ENCODE results near the gene MTHFR.

Gene MTHFR

DNA sequence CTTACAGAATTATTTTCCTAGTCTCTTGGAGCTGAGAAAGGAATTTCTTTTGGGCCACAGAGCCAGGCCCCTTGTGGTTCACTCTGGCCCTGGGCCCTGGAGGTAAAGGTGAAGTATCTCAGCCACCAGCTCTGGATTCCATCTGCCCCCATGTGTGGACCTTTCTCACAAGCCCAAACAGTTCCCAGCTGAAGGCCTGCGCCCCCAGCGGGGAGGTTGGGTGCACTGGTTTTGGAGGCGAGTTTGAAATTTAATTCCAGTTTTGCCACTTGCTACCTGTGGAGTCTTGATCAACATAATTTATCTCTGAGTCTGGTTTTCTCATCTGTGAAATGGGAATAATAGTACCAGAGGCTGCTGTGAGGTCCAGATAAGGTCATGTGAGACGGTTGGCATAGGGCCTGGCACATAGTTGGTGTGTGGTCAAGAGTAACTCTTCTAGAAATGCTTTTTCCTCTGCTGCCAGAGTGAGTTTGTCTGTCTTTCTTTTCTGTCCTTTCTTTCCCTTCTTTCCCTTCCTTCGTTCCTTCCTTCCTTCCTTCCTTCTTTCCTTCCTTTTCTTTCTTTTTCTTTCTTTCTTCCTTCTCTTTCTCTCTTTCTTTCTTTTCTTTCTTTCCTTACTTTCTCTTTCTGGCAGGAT is 63.7 kb downstream of the MTHFR start:
- no peak overlapping the region for H2BK15ac ChIP-seq (replicated peaks; ENCODE audit: low read depth)
- H4K5ac ChIP-seq (ENCODE audit: low read length) = no peak overlapping the region
- no peaks in the 10 kb centered on the region for H3K27me3 ChIP-seq (ENCODE audit: insufficient read depth, low read length, poor library complexity)
- H3K56ac ChIP-seq (ENCODE audit: low read length) = no peak overlapping the region
- H2BK120ac ChIP-seq (ENCODE audit: low read depth, low read length) = no peak overlapping the region
- H2AK5ac ChIP-seq (ENCODE audit: low read length) = no peak overlapping the region
- no peaks in the 10 kb centered on the region for H3K79me2 ChIP-seq (ENCODE audit: control insufficient read depth, insufficient read depth, low read length)
- no peak overlapping the region for H4K8ac ChIP-seq (ENCODE audit: low read depth, low read length)
- H3K4me2 ChIP-seq (ENCODE audit: low read length) = no peak overlapping the region
- H3K4me3 ChIP-seq (ENCODE audit: low read length) = no peak overlapping the region
- H3K27ac ChIP-seq (ENCODE audit: low read depth, low read length) = no peak overlapping the region
- H3K36me3 ChIP-seq (ENCODE audit: control insufficient read depth, insufficient read depth, low read length) = no peaks in the 10 kb centered on the region
- no CpG with 5 or more reads among the region's 5 CpGs for WGBS (ENCODE audit: extremely low coverage, insufficient coverage, low lambda C conversion rate)
- H3K4ac ChIP-seq (ENCODE audit: low read depth, low read length) = no peak overlapping the region
- H3K23ac ChIP-seq (ENCODE audit: low read length) = no peak overlapping the region
- peak; percentile 41 for DNase-seq
- H3K4me1 ChIP-seq (ENCODE audit: control insufficient read depth, low read depth, low read length) = peaks cover 13% of the 10 kb centered on the region
- peaks cover 3% of the 10 kb centered on the region for H3K79me1 ChIP-seq (ENCODE audit: low read length)
- H3K9ac ChIP-seq (ENCODE audit: low read length) = no peak overlapping the region
- no peak overlapping the region for H2BK5ac ChIP-seq (ENCODE audit: low read length)
- no peak overlapping the region for H3K18ac ChIP-seq (ENCODE audit: low read length)

- H3K4me1 ChIP-seq (ENCODE audit: control insufficient read depth, low read depth, low read length) = peaks cover 15% of the 10 kb centered on the region
- H2BK5ac ChIP-seq (ENCODE audit: low read length) = no peak overlapping the region
- H3K79me2 ChIP-seq (ENCODE audit: control insufficient read depth, insufficient read depth, low read length) = no peaks in the 10 kb centered on the region
- no peaks in the 10 kb centered on the region for H3K27me3 ChIP-seq (ENCODE audit: insufficient read depth, low read length, poor library complexity)
- no peak overlapping the region for H3K27ac ChIP-seq (ENCODE audit: low read depth, low read length)
- no peak overlapping the region for H4K8ac ChIP-seq (ENCODE audit: low read depth, low read length)
- H2AK5ac ChIP-seq (ENCODE audit: low read length) = no peak overlapping the region
- peaks cover 3% of the 10 kb centered on the region for H3K79me1 ChIP-seq (ENCODE audit: low read length)
- H2BK120ac ChIP-seq (ENCODE audit: low read depth, low read length) = no peak overlapping the region
- H3K18ac ChIP-seq (ENCODE audit: low read length) = no peak overlapping the region
- no peak overlapping the region for H3K4ac ChIP-seq (ENCODE audit: low read depth, low read length)
- DNase-seq = no peak
- H3K4me2 ChIP-seq (ENCODE audit: low read length) = no peak overlapping the region
- H4K5ac ChIP-seq (ENCODE audit: low read length) = no peak overlapping the region
- H3K23ac ChIP-seq (ENCODE audit: low read length) = no peak overlapping the region
- WGBS (ENCODE audit: extremely low coverage, insufficient coverage, low lambda C conversion rate) = no CpG with 5 or more reads among the region's 4 CpGs
- no peak overlapping the region for H3K56ac ChIP-seq (ENCODE audit: low read length)
- no peaks in the 10 kb centered on the region for H3K36me3 ChIP-seq (ENCODE audit: control insufficient read depth, insufficient read depth, low read length)
- H3K9ac ChIP-seq (ENCODE audit: low read length) = no peak overlapping the region
- H2BK15ac ChIP-seq (replicated peaks; ENCODE audit: low read depth) = no peak overlapping the region
- no peak overlapping the region for H3K4me3 ChIP-seq (ENCODE audit: low read length)
Observed at GRCh38 chr1:11741482-11741881, 64.3 kb downstream of the MTHFR start.

DNA sequence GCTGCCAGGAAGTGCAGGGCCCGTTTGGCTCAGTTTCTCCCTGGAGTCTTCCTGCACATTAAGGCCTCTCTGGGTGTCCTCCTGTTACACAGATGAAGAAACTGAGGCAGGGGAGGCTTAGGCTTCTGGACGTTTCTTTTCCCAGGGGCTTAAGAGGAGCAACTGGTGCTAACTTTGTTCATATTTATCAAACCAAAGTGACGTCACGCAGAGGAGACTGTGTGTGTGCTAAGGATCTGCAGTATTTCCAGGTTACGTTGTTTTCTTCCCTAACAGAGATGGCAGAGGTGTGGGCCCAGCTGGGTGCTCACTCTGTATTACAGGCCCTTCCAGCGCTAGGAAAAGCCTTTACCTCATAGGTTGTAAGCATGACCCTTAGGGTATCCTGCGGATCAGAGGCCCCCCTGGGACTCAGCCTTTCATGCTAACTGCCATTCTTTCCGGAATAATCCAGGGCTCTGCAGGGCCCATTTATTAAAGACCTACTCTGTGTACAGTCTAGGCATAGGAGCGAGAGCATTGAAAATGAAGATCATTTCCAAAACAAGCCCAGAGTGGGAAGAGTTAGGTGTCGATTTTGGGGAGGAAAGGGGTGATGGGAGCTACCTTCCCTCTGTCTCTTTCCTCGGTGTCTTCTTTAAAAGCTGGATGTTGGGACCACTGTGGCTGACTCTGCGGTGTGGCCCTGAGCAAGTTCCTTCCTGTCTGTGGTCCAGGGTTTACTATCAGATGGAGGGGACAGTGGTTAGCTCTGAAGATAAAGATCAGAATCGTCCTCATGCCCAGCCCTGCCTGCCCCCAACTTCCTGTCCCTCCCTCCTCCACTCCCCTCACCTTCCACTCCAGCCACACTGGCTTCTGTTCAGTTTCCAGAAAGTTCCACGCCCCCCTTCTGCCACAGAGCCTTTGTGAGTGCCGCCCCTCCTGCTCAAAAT is 65.2 kb downstream of the MTHFR start:
- Histone ChIP-seq H3K36me3 (ENCODE audit: control insufficient read depth, insufficient read depth, low read length) (no peaks in the 10 kb centered on the region), H3K27ac (ENCODE audit: low read depth, low read length) (no peak overlapping the region), H4K8ac (ENCODE audit: low read depth, low read length) (no peak overlapping the region), H2BK15ac (replicated peaks; ENCODE audit: low read depth) (no peak overlapping the region), H2BK120ac (ENCODE audit: low read depth, low read length) (no peak overlapping the region), H3K56ac (ENCODE audit: low read length) (peak overlapping the region; percentile 43), H3K79me1 (ENCODE audit: low read length) (peaks cover 3% of the 10 kb centered on the region), H2AK5ac (ENCODE audit: low read length) (no peak overlapping the region), H3K4me1 (ENCODE audit: control insufficient read depth, low read depth, low read length) (peaks cover 15% of the 10 kb centered on the region), H3K79me2 (ENCODE audit: control insufficient read depth, insufficient read depth, low read length) (no peaks in the 10 kb centered on the region), H3K4me3 (ENCODE audit: low read length) (no peak overlapping the region), H3K27me3 (ENCODE audit: insufficient read depth, low read length, poor library complexity) (no peaks in the 10 kb centered on the region), H3K18ac (ENCODE audit: low read length) (peak overlapping the region; percentile 6), H3K4me2 (ENCODE audit: low read length) (no peak overlapping the region), H3K9ac (ENCODE audit: low read length) (peak overlapping the region; percentile 10), H4K5ac (ENCODE audit: low read length) (no peak overlapping the region), H3K23ac (ENCODE audit: low read length) (no peak overlapping the region), H2BK5ac (ENCODE audit: low read length) (no peak overlapping the region), H3K4ac (ENCODE audit: low read depth, low read length) (no peak overlapping the region)
- no CpG with 5 or more reads among the region's 15 CpGs for WGBS (ENCODE audit: extremely low coverage, insufficient coverage, low lambda C conversion rate)
- DNase-seq = peak; percentile 32

GRCh38 chr1:11738783-11739182 is 67.0 kb downstream of the MTHFR start:
- Histone ChIP-seq H3K9ac (ENCODE audit: low read length) (no peak overlapping the region), H3K4me2 (ENCODE audit: low read length) (no peak overlapping the region), H2BK15ac (replicated peaks; ENCODE audit: low read depth) (no peak overlapping the region), H4K8ac (ENCODE audit: low read depth, low read length) (no peak overlapping the region), H2BK5ac (ENCODE audit: low read length) (no peak overlapping the region), H3K27ac (ENCODE audit: low read depth, low read length) (no peak overlapping the region), H3K4ac (ENCODE audit: low read depth, low read length) (no peak overlapping the region), H3K4me3 (ENCODE audit: low read length) (no peak overlapping the region), H3K79me1 (ENCODE audit: low read length) (peaks cover 3% of the 10 kb centered on the region), H3K79me2 (ENCODE audit: control insufficient read depth, insufficient read depth, low read length) (no peaks in the 10 kb centered on the region), H3K23ac (ENCODE audit: low read length) (no peak overlapping the region), H2AK5ac (ENCODE audit: low read length) (no peak overlapping the region), H3K4me1 (ENCODE audit: control insufficient read depth, low read depth, low read length) (peaks cover 15% of the 10 kb centered on the region), H3K56ac (ENCODE audit: low read length) (no peak overlapping the region), H3K18ac (ENCODE audit: low read length) (no peak overlapping the region), H3K36me3 (ENCODE audit: control insufficient read depth, insufficient read depth, low read length) (no peaks in the 10 kb centered on the region), H4K5ac (ENCODE audit: low read length) (no peak overlapping the region), H3K27me3 (ENCODE audit: insufficient read depth, low read length, poor library complexity) (no peaks in the 10 kb centered on the region), H2BK120ac (ENCODE audit: low read depth, low read length) (no peak overlapping the region)
- no CpG with 5 or more reads among the region's 6 CpGs for WGBS (ENCODE audit: extremely low coverage, insufficient coverage, low lambda C conversion rate)
- no peak for DNase-seq

GRCh38 chr1:11738096-11738495 is 67.7 kb downstream of the MTHFR start:
- WGBS (ENCODE audit: extremely low coverage, insufficient coverage, low lambda C conversion rate) = no CpG with 5 or more reads among the region's 2 CpGs
- Histone ChIP-seq H2BK120ac (ENCODE audit: low read depth, low read length) (no peak overlapping the region), H3K4me3 (ENCODE audit: low read length) (no peak overlapping the region)

More at GRCh38 chr1:11738096-11738495, 67.7 kb downstream of the MTHFR start:
- Histone ChIP-seq H3K4me2 (ENCODE audit: low read length) (no peak overlapping the region), H4K8ac (ENCODE audit: low read depth, low read length) (no peak overlapping the region), H3K79me1 (ENCODE audit: low read length) (peaks cover 3% of the 10 kb centered on the region), H3K27me3 (ENCODE audit: insufficient read depth, low read length, poor library complexity) (no peaks in the 10 kb centered on the region), H3K36me3 (ENCODE audit: control insufficient read depth, insufficient read depth, low read length) (no peaks in the 10 kb centered on the region), H3K4me1 (ENCODE audit: control insufficient read depth, low read depth, low read length) (peaks cover 15% of the 10 kb centered on the region), H3K27ac (ENCODE audit: low read depth, low read length) (no peak overlapping the region), H3K56ac (ENCODE audit: low read length) (no peak overlapping the region), H3K18ac (ENCODE audit: low read length) (no peak overlapping the region), H2BK5ac (ENCODE audit: low read length) (no peak overlapping the region), H3K23ac (ENCODE audit: low read length) (no peak overlapping the region), H3K79me2 (ENCODE audit: control insufficient read depth, insufficient read depth, low read length) (no peaks in the 10 kb centered on the region), H2AK5ac (ENCODE audit: low read length) (no peak overlapping the region), H3K9ac (ENCODE audit: low read length) (no peak overlapping the region), H2BK15ac (replicated peaks; ENCODE audit: low read depth) (no peak overlapping the region), H4K5ac (ENCODE audit: low read length) (no peak overlapping the region), H3K4ac (ENCODE audit: low read depth, low read length) (no peak overlapping the region)
- DNase-seq = no peak

All from mesendoderm (in vitro differentiated cells).